Measurements from ENCODE around the gene SLC25A18.
"Not testable (repeated sequence)": the region's sequence is repeated elsewhere in the genome, so short reads cannot be mapped to it uniquely, and the experiment has no call there.

Gene SLC25A18

DNA sequence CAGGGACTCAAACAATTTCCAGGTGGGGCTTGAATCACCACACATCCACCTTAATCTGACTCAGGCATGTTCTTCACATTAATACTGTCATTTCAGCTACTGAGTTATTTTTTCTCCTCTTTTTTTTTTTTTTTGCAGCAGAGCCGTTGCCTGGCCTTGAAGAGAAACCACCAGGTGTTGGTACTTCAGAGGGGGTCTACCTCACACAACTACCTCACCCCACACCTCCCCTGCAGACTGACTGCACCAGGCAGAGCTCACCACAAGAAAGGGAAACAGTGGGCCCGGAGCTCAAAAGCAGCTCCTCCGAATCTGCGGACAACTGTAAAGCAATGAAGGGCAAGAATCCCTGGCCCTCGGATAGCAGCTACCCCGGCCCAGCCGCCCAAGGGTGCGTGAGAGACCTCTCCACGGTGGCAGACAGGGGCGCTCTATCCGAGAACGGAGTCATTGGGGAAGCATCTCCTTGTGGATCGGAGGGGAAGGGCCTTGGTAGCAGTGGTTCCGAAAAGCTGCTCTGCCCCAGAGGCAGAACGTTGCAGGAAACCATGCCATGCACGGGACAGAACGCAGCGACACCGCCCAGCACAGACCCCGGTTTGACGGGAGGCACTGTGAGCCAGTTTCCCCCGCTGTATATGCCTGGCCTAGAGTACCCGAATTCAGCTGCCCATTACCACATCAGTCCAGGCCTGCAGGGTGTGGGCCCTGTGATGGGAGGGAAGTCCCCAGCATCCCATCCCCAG, 15.1 kb upstream of the SLC25A18 start:
- FAIRE-seq = no peak
- TF ChIP-seq POLR2AphosphoS5 (IDR thresholded peaks at IDR 0.05; ENCODE audit: low read depth, low read length) (no peak), TAF1 (IDR thresholded peaks at IDR 0.05; ENCODE audit: borderline replicate concordance, low read depth, low read length) (no peak), POLR2A (IDR thresholded peaks at IDR 0.05; ENCODE audit: low read depth, low read length) (no peak)

GRCh38 chr22:17548756-17549035, 14.6 kb upstream of the SLC25A18 start:
- FAIRE-seq = no peak
- TF ChIP-seq POLR2AphosphoS5 (IDR thresholded peaks at IDR 0.05; ENCODE audit: low read depth, low read length) (no peak), TAF1 (IDR thresholded peaks at IDR 0.05; ENCODE audit: borderline replicate concordance, low read depth, low read length) (no peak), POLR2A (IDR thresholded peaks at IDR 0.05; ENCODE audit: low read depth, low read length) (no peak)
- DNase-seq (ENCODE audit: insufficient read length) = no peak

More for the DNA sequence above, 15.1 kb upstream of the SLC25A18 start:
- DNase-seq (ENCODE audit: insufficient read length) = no peak

DNA sequence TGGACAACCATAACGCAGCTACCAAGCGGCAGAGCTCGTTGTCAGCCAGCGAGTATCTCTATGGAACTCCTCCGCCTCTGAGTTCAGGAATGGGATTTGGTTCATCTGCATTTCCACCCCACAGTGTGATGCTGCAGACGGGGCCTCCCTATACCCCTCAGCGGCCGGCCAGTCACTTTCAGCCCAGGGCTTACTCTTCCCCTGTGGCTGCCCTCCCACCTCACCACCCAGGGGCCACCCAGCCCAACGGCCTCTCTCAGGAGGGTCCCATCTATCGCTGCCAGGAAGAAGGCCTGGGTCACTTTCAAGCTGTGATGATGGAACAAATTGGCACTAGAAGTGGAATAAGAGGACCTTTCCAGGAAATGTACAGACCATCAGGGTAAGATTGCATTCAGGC, 14.1 kb upstream of the SLC25A18 start:
- DNase-seq (ENCODE audit: insufficient read length) (no peak), FAIRE-seq (no peak)
- TF ChIP-seq POLR2A (IDR thresholded peaks at IDR 0.05; ENCODE audit: low read depth, low read length) (no peak), POLR2AphosphoS5 (IDR thresholded peaks at IDR 0.05; ENCODE audit: low read depth, low read length) (no peak), TAF1 (IDR thresholded peaks at IDR 0.05; ENCODE audit: borderline replicate concordance, low read depth, low read length) (no peak)

DNA sequence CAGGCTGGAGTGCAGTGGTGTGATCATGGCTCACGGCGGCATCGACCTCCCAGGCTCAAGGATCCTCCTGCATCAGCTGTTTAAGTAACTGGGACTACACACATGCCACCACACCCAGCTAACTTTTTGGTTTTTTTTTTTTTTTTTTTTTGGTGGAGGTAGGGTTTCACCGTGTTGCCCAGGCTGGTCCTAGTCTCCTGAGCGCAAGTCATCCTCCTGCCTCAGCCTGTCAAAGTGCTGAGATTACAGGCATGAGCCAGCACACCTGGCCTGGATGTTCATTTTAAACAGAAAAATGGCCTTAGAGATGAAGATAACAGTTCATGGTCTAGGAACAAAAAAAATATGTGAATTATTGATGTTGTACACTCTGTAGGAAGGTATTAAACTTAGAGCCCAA, 13.6 kb upstream of the SLC25A18 start:
- DNase-seq (ENCODE audit: insufficient read length) = no peak
- no peak for FAIRE-seq
- no peak for TF ChIP-seq POLR2A (IDR thresholded peaks at IDR 0.05; ENCODE audit: low read depth, low read length)
- no peak for TF ChIP-seq TAF1 (IDR thresholded peaks at IDR 0.05; ENCODE audit: borderline replicate concordance, low read depth, low read length)
- no peak for TF ChIP-seq POLR2AphosphoS5 (IDR thresholded peaks at IDR 0.05; ENCODE audit: low read depth, low read length)

DNA sequence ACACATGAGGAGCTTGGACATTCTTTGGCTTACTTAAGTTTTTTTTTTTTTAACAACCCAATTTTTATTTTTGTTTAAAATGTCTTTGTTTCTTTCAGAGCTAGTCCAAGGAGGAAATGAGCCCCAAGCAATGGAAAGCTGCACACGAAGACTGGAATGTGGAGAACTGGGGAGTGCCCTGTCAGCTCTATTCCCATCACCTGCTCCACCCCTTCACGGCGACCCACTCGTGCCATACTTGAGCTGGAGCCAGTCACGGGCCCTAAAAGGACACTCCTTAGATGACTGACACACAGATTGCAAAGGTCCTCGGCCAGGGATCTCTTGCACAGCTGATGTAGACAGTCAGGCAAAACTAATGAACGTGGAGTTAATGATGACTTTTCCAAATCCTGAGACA, 10.6 kb upstream of the SLC25A18 start:
- DNase-seq (ENCODE audit: insufficient read length) = no peak
- FAIRE-seq = no peak
- no peak for TF ChIP-seq TAF1 (IDR thresholded peaks at IDR 0.05; ENCODE audit: borderline replicate concordance, low read depth, low read length)
- no peak for TF ChIP-seq POLR2AphosphoS5 (IDR thresholded peaks at IDR 0.05; ENCODE audit: low read depth, low read length)
- no peak for TF ChIP-seq POLR2A (IDR thresholded peaks at IDR 0.05; ENCODE audit: low read depth, low read length)

- TF ChIP-seq TAF1 (IDR thresholded peaks at IDR 0.05; ENCODE audit: borderline replicate concordance, low read depth, low read length) (no peak), POLR2A (IDR thresholded peaks at IDR 0.05; ENCODE audit: low read depth, low read length) (no peak), POLR2AphosphoS5 (IDR thresholded peaks at IDR 0.05; ENCODE audit: low read depth, low read length) (no peak)
- DNase-seq (ENCODE audit: insufficient read length) (no peak), FAIRE-seq (no peak)
Observed at GRCh38 chr22:17554814-17555213, 8.5 kb upstream of the SLC25A18 start.

DNA sequence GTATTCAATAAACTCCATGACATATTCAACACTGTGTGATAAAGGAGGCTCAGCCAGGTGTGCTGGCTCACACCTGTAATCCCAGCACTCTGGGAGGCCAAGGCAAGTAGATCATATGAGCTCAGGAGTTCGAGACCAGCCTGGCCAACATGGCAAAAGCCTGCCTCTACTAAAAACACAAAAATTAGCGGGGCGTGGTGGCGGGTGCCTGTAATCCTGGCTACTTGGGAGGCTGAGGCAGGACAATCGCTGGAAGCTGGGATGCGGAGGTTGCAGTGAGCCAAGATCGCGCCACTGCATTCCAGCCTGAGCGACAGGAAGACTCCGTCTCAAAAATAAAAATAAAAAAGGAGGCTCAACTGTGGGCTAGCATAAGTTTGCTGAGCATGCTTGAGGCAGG, 4.1 kb upstream of the SLC25A18 start:
- no peak for TF ChIP-seq POLR2A (IDR thresholded peaks at IDR 0.05; ENCODE audit: low read depth, low read length)
- no peak for TF ChIP-seq TAF1 (IDR thresholded peaks at IDR 0.05; ENCODE audit: borderline replicate concordance, low read depth, low read length)
- no peak for TF ChIP-seq POLR2AphosphoS5 (IDR thresholded peaks at IDR 0.05; ENCODE audit: low read depth, low read length)
- FAIRE-seq (no peak), DNase-seq (ENCODE audit: insufficient read length) (no peak)

- no peak for DNase-seq (ENCODE audit: insufficient read length)
- TF ChIP-seq POLR2A (IDR thresholded peaks at IDR 0.05; ENCODE audit: low read depth, low read length) (no peak), POLR2AphosphoS5 (IDR thresholded peaks at IDR 0.05; ENCODE audit: low read depth, low read length) (no peak), TAF1 (IDR thresholded peaks at IDR 0.05; ENCODE audit: borderline replicate concordance, low read depth, low read length) (no peak)
- no peak for FAIRE-seq
Observed at GRCh38 chr22:17563936-17564391, 666 bp downstream of the SLC25A18 start.

- not testable (repeated sequence) for FAIRE-seq; DNase-seq (ENCODE audit: insufficient read length)
Observed at GRCh38 chr22:17566016-17566687, 2.9 kb downstream of the SLC25A18 start.

- DNase-seq (ENCODE audit: insufficient read length) (no peak), FAIRE-seq (no peak)
- no peak for TF ChIP-seq TAF1 (IDR thresholded peaks at IDR 0.05; ENCODE audit: borderline replicate concordance, low read depth, low read length)
- TF ChIP-seq POLR2A (IDR thresholded peaks at IDR 0.05; ENCODE audit: low read depth, low read length) = no peak
- no peak for TF ChIP-seq POLR2AphosphoS5 (IDR thresholded peaks at IDR 0.05; ENCODE audit: low read depth, low read length)
Observed at GRCh38 chr22:17566776-17567175, 3.5 kb downstream of the SLC25A18 start.

DNA sequence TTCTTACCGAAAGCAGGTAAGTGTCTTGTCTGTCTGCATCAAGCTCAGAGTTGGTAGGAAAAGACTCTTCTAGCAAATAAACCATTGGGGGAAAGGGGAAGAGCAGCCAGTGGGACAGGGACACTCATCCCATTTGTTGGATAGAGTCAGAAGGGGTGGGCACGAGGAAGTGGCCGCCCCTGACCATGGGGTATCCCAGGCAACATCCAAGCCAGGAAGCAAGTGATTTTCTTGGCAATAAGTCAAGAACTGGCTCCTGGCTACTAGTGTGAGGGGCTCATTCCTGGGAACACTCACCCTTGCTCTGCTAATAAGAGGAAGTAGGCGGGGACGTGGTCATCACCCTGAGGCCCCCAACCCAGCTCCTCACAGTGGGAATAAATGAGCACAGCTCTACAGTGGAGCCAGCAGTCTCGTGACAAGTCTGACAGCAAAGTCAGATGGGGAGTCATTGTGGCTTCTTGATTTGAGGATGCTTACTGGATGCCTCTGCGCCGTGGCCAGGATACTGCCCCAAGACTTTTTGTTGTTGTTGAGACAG, 6.7 kb downstream of the SLC25A18 start:
- no peak for TF ChIP-seq POLR2A (IDR thresholded peaks at IDR 0.05; ENCODE audit: low read depth, low read length)
- no peak for TF ChIP-seq POLR2AphosphoS5 (IDR thresholded peaks at IDR 0.05; ENCODE audit: low read depth, low read length)
- no peak for TF ChIP-seq TAF1 (IDR thresholded peaks at IDR 0.05; ENCODE audit: borderline replicate concordance, low read depth, low read length)
- DNase-seq (ENCODE audit: insufficient read length) (no peak), FAIRE-seq (no peak)

All from GM12892 (cell line).